ENCODE results near the gene IRGC.
"Not testable (repeated sequence)": the region's sequence is repeated elsewhere in the genome, so short reads cannot be mapped to it uniquely, and the experiment has no call there.

Gene IRGC, protein sequence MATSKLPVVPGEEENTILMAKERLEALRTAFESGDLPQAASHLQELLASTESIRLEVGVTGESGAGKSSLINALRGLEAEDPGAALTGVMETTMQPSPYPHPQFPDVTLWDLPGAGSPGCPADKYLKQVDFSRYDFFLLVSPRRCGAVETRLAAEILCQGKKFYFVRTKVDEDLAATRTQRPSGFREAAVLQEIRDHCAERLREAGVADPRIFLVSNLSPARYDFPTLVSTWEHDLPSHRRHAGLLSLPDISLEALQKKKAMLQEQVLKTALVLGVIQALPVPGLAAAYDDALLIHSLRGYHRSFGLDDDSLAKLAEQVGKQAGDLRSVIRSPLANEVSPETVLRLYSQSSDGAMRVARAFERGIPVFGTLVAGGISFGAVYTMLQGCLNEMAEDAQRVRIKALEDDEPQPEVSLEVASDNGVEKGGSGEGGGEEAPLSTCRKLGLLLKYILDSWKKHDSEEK

DNA sequence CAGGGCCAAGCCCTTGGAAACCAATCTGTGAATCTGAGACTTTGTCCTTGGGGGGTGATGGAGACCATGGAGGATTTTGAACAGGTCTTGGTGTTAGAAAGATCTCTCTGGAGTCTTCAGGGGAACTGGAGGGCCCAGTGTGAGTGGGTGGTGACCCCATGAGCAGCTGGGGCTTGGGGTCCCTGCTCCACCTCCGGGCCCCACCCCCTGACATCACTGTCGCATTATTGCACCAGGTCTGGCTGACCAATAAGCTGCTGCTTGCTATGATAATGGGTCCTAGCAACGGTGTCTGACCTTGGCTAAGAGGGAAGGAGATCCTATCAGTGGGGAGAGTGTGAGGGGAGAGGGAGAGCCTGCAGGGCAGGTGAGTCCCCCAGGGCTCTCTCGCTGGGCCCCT, at the start of gene IRGC:
IRGC (plus strand) TSS at position 301 of the 400 bp plus-strand sequence. CDS start 2,483 bp downstream, outside the sequence.
- no peak for DNase-seq

DNA sequence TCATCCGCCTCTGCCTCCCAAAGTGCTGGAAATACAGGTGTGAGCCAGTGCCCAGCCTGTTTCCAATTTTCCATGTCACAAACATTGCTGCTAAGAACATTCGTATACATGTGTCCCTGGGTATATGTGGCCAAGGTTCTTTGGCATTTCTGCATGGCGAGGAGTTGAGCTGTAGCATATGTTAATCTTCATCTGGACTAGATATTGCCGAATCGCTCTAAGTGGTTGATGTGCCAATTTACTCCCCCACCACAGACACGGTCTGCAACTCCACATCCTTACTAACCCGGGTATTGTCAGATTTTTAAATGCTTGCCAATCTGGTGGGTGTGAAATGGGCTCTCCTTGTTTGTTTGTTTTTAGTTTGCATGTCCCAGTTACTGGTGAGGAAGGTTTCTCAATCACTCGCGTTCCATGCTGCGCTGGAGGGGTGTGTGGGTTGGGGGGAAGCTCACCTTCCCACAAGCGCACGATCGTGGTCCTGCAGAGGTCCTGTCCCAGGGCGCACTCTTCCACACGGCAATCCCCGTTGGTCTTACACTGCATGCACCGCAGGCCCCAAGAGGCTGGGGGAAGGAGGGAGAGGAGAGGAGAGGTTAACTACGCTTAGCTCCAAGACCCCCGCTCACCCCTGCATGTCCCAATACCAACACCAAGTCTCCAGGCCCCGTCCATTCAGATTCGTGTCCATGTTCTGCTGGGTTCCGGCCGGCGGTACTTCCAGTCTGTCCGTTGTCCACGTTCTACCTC, 48.6 kb upstream of the IRGC start:
- no peak for DNase-seq

DNA sequence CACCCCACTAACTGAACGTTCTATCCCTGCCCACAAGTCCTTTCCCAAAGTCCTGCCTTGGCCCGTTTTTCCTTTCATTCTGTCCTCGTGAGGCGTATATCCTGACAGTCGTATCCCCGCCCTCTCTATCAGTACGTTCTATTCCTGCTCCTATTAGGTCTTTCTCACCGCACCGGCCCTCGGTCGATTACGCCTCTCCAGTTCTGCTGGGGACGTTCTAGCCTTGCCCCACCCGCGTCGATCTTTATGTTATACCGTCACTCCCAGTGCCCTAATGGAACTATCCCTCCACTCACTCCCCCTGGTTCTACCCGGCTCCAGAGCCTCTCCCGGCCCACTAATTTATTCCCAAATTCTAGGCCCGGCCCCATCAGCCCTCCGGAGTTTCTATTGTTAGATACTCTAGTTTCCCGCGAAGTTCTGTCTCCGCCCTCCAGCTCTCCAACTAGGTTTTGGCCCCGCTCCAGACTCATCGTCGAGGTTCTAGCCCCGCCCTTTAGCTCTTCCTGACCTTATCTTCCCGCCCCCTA, 47.9 kb upstream of the IRGC start:
- DNase-seq = peak; percentile 98

DNA sequence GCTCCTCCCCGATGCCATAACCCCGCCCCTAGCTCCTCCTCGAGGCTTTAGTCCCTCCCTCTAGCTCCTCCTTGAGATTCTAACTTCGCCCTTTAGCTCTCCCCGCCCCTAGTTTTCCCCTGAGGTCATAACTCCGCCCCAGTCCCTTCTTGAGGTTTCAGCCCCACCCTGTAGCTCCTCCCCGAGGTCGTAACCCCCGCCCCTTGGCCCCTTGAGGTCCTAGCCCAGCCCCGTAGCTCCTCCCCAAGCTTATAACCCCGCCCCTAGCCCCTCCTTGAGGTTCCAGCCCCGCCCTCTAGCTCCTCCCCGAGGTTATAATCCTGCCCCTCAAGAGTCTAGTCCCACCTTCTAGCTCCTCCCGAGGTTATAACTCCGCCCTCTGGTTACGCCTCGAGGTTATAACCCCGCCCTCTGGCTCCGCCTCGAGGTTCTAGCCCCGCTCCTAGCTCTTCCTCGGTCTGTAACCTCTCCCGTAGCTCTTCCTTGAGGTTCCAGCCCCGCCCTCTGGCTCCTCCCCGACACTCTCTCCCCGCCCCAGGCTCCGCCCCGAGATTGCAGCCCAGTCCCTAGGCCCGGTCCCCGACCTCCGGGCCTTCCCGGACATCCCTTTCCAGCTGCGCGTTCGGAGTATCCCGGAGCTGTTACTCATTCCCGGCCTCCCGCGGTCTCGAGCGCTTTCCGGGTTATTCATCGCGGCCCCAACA, 47.3 kb upstream of the IRGC start:
- DNase-seq = peak; percentile 98

DNA sequence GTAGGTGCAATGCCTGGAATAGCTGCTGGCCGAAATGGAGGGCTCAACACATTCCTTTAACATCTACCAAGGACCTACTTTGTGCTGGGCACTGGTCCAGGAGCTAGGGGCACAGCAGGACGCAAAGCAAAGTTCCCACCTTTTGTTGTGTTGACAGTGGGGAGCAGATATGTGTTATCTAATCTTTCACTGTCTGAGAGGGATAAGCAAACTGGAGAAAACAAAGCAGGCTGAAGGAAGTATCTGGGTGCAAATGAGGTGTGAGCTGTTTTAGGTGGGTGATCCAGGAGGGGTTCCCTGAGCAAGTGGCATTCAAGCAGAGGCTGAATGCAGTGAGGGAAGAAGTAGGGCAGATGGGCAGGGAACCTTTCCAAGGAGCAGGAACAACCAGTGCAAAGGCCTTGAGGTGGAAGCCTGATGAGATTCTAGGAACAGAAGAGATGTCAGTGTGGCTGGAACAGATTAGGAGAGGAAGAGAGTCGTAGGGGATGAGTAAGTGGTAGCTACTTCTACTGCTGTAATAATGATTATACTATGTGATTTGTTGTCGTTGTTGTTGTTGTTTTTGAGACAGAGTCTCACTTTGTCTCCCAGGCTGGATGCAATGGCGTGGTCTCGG, 43.7 kb upstream of the IRGC start:
- DNase-seq = no peak

DNA sequence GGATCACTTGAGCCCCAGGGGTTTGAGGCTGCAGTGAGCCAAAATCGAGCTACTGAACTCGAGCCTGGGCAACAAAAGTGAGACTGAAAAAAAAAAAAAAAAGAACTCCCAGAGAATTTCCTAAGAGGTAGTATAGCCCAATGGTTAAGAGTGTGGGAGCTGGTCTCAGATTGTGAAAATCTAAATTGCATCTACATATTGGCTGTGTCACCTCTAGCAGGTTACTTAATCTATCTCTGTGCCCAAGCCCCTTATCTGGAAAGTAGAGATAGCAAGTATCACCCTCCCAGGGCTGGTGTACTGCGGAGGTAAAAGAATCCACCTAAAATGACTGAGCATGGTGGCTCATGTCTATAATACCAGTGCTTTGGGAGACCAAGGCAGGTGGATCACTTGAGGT, 42.2 kb upstream of the IRGC start:
- no peak for DNase-seq

DNA sequence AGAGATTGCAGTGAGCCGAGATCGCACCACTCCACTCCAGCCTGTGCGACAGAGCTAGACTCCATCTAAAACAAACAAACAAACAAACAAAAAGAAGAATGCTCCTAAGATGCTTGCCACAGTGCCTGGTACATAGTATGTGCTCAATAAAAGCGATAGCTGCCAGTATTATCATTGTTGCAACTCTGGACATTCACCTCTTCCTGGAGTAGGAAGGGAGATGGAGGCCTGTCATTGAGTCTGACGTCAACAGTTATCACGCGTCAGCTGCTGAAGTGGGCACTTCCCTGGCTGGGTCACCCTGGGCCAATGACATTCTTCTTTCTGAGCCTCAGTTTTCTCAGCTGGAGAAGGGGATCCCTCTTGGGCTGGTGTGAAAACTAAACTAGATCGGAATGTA, 41.7 kb upstream of the IRGC start:
- no peak for DNase-seq

DNA sequence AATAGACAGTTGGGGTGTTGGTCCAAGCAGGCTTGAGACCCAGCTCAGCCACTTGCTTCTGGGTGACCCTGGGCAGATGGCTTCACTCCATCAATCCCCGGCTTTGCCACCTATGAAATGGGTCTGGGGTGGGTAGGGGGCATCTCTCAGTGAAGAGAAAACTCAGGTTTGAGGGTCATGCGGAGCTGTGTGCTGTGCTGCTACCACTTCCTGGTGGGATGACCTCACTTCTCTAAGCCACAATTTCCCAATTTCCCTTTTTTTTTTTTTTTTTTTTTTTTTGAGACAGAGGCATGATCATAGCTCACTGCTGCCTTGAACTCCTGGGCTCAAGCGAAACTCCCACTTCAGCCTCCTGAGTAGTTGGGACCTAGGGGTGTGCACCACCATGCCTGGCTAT, 41.3 kb upstream of the IRGC start:
- no peak for DNase-seq

DNA sequence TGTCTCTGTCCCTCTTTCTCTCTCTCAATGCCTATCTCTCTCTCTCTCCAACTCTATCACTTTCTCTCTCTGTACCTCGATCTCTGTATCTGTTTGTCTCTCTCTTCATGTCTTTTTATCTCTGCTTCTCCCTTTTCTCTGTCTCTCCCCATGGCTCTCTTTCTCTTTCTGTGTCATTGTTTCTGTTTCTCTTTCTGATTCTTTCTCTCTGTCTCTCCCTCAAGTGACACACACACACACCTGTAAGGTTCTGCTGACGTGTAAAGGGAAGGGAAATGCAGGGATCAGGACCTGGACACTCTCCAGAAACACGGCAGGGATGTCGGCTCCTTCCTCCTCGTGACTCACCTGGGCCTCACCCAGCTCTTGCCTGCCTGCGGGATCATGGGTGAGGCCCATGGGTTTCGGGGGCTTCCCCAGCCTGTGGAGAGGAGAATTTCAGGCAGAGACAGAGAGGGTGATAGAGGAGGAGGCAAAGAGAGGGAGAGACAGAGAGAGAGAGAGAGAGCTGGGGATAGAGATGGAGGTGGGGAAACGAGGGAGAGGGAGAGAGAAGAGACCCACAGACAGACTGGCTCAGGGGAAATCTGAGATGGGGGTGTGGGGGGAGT, 40.5 kb upstream of the IRGC start:
- DNase-seq = no peak

DNA sequence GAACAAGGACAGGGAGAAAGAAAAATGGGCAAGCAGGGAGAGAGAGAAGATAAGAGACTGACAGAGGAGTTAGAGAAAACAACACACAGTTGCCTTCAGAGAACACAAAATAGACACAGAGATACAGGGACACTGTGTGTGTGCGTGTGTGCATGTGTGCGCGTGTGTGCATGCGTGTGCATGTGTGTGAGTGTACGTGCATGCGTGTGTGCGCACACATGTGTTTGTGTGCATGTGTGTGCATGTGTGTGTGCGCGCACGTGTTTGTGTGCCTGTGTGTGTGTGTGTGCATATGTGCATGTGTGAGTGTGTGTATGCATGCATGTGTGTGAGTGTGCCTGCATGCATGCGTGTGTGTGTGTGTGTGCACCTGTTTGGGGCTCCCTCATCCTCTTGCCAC, 40.0 kb upstream of the IRGC start:
- no peak for DNase-seq

DNA sequence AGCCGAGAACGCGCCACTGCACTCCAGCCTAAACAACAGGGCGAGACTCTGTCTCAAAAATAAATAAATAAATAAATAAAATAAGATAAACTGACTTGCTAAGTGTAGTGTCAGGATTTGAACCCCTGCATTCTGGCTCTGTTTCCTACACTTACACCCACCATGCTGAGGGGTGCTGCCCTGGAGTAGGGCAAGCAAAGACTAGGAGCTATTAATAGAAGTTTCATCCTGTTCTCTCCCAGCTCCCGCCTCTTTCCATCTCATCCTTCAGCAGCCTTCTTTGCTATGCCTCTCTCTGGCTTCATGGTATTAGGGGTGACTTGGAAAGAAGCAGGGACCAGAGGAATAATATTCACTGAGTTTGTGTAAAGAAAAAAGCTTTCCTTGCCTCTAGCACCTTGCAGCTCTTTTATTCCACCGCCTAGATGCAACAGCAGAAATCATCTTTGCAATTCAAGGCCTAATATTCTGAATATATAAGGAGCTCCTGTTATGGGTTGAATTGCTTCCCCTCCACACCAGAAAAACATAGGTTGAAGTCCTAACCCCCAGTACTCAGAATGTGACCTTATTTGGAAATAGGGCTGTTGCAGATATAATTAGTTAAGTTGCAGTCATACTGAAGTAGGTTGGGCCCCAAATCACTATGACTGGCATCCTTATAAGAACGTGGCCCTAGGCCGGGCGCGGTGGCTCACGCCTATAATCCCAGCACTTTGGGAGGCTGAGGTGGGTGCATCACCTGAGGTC, 37.2 kb upstream of the IRGC start:
- DNase-seq = no peak

DNA sequence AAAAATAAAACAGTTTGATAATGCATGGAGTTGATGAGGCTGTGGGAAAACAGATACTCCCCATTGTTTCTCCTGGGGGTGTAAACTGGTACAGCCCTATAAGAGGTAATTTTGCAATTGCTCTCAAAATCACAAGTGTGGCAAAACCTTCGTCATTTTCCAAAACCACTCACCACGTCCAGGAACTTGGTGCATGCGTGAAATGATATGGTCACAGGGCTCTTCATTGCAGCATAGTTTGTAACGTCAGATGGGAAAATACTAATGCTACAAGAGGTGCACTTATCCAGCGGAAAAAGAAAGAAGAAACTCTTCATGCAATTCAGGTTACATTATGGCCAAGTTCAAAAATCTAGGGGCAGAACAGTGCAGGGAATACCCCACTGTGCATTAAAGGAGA, 34.1 kb upstream of the IRGC start:
- DNase-seq = no peak

DNA sequence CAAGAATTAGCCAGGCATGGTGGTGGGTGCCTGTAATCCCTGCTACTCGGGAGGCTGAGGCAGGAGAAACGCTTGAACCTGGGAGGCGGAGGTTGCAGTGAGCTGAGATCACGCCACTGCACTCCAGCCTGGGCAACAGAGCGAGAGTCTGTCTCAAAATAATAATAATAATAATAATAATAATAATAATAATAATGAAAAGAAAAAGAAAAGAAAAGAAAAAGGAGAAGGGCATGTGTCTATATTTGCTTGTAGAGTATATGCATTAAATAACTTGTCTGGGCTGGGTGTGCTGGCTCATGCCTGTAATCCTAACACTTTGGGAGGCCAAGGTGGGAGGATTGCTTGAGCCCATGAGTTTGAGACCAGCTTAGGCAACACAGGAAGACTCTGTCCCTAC, 33.6 kb upstream of the IRGC start:
- DNase-seq = not testable (repeated sequence)

DNA sequence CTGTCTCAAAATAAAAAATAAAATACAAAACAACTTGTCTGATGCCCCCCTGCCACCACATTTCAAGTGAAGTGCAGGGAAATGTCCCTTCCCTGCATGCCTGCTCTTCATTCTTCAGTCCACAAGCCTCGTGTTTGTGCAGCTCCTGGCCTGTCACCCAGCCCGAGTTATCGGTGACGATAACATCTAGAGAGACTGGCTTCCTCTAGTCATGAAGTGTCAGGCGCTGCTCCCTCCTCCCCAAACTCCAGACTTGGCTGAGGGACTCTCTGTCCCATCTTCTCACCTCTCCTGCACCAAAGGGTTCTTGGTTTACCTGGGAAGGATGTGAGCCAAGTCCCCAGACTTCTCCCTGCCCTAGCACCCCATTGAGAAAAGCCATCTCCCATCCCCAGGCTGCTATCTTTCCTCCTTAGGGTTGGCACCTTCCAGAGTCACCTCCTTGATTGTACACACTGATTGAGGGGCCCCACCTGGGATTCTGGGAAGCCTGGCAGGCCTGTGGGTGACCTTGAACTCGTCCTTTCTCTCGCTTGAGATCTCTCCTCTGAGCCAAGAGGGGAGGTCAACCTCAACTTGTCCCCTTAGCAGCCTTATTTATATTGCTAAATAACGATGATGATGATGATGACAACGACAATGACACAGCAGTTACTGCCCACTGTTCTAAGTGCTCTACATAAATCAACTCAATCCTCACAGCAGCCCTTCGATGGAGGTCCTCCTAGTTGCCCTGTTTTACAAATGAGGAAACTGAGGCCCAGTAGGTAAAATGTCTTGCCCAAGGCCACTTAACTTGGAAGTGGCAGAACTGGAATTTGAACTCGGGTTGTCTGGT, 32.8 kb upstream of the IRGC start:
- DNase-seq = no peak

DNA sequence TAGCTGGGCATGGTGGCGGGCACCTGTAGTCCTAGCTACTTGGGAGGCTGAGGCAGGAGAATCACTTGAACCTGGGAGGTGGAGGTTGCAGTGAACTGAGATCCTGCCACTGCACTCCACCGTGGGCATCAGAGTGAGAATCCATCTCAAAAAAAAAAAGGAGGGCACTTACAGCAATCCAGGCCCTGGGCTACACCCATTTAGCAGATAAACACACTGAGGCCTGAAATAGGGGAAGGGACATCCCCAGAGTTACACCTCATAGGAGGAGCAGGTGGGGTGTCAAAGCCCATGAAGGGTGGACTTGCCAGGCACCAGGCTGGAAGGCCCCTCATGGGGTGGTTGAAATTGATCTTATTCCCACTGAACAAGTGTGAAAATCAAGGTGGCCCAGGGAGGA, 32.0 kb upstream of the IRGC start:
- DNase-seq = no peak

DNA sequence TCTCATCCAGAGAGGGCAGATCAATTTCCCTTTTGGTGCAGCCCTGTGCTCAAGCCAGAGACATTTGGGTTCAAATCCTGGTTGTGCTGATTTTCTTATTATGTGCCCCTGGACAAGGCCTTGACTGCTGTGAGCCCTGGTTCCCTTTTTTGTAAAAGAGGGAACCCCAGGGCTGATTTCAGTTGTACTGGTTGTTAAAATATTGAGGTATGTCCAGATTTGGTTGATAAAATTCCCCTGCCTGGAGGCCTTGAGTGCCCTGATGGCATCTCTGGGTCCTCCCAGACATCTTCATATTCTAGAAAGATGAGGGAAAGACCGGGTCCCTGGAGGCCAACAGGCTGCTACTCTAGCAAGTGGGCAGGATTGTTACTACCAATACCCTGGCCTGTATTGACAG, 31.6 kb upstream of the IRGC start:
- DNase-seq = no peak

DNA sequence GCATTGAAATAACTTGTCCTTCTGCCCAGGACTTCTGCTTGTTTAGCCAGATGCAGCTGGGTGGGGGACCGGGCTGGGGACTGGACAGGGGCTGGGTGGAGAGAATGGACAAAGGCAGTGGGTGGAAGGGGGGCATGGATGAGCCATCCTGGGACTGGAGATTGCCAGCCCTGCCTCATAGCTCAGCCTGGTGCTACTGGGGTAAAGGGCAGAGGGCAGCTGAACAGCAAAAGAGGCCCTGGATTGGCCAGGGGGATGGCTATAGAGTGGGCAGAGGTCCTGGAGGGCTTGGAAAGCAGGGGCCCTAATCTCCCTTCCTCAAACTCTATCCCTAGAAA, 28.2 kb upstream of the IRGC start:
- no peak for DNase-seq

DNA sequence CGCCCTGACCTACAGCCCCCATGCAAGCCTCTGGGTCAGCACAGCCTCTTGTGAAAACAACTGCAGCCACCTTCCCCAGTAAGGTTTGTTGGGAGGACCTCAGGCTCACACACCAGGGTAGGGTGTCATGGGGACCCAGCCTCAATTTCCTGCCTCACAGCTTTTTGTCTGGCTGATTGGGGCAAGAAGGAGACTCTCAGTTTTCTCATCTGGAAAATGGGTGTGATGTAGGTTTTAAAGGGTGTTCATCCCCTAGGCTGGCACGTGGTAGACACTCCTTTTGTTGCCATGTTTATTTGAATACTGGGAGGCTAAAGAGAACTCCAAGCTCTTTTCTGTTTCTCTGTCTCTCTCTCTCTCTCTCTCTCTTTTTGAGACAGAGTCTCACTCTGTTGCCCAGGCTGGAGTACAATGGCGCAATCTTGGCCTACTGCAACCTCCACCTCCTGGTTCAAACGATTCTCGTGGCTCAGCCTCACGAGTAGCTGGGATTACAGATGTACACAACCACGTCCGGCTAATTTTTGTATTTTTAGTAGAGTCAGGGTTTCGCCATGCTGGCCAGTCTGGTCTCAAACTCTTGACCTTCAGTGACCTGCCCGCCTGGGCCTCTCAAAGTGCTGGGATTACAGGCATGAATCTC, 27.7 kb upstream of the IRGC start:
- no peak for DNase-seq

DNA sequence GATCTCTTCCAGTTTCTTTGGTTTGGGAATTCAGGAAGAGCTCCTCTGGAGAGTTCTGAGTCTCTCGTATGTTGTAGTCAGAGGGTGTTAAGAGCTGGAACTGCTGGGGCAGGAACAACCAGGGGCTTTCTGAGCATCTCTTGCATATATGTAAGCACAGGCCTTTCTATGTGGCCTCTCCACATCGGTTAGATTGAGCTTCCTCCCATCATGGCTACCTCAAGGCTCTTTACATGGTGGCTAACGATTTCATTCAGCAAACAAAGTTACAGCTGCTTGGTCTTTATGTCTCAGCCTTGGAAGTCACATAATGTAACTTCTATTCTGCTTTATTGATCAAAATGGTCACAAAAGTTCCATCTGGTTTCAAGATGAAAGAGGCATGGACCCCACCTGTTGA, 25.4 kb upstream of the IRGC start:
- DNase-seq = no peak

DNA sequence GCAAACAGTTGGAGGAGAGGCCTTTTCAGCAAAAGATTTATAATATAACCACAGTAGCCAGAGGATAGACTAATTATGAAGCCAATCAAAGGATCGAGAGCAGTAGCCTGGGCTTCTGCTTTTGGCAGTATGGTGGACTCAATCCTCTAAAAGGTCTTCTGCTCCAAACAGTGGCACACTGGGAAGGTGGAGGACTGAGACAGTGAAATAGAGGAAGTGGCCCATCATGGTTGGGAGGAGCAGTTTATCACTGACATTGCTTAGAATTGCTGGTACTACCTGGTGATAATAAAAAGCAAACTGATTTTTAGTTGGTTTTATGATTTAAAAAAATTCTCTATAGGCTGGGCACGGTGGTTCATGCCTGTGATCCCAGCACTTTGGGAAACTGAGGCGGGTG, 25.0 kb upstream of the IRGC start:
- DNase-seq = no peak

Measured in hematopoietic multipotent progenitor cell treated with erythropoietin and hydrocortisone succinate and interleukin-3 and kit ligand, for 8 days (in vitro differentiated cells).